NCI-H1436 treated with DMSO at 0.1 percent for 48 hours (cell line): ENCODE measurements around the gene ADO.

ENCODE experiments used
- DNase-seq: peaks from one replicate; lab custom pipeline; 2025; lab: John Stamatoyannopoulos, UW

Gene ADO

GRCh38 chr10:62818426-62819011, 14.0 kb downstream of the ADO start:
- DNase-seq = no peak

GRCh38 chr10:62819141-62819920, 14.8 kb downstream of the ADO start:
- DNase-seq = no peak

DNA sequence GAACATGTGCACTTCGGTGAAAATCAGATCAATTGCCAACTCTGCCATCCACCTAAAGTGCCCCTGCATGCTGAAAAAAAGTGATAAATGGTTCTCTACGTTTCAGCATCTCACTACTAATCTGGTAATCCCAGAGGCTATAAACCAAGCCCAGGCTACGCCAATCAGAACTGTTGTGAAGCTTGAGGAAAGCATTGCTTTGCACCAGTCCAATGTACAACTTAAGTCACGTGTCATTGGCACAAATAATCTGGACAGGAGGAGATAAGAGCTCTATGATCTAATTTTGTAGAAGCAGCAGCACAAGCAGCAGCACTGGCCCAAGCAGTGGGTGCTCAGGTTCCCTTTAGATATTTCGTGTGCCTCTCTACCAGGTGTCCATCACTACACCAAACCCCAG, 16.1 kb downstream of the ADO start:
- DNase-seq = no peak

- DNase-seq = no peak
Measured at GRCh38 chr10:62826273-62826672, 21.8 kb downstream of the ADO start.

- no peak for DNase-seq
Measured at GRCh38 chr10:62829622-62830021, 25.1 kb downstream of the ADO start.

- no peak for DNase-seq
Measured at GRCh38 chr10:62830679-62831078, 26.2 kb downstream of the ADO start.

DNA sequence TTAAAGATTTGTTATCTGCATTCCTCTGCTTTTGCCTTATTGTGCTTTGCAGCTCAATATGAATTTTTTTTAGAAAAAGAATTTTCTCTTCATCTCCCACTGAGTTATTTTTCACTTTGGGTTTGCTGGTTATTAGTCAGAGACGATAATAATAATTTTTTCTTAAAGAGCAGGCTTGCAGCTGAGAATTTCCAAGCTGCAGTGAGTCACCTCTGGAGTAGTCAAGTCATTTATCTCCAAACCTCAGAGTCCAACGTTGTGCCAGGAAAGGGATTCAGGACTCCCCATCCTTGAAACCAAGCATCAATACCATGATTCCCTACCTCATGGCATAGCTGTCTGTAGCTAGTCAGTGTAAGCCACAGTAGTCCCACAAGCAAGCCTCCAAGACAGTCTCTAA, 26.8 kb downstream of the ADO start:
- no peak for DNase-seq

DNA sequence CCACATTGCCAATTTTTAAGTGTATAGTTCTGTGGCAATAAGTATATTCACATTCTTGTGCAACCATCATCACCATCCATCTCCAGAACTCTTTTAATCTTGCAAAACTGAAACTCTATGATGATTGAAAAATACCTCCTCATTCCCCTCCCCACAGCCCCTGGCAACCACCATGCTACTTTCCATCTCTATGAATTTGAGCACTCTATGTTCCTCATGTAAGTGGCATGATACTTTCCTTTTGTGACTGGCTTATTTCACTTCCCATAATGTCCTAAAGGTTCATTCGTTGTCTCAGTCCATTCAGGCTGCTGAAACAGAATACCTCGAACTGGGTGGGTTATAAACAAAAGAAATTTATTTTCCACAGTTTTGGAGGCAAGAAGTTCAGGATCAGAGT, 35.1 kb downstream of the ADO start:
- DNase-seq = no peak

DNA sequence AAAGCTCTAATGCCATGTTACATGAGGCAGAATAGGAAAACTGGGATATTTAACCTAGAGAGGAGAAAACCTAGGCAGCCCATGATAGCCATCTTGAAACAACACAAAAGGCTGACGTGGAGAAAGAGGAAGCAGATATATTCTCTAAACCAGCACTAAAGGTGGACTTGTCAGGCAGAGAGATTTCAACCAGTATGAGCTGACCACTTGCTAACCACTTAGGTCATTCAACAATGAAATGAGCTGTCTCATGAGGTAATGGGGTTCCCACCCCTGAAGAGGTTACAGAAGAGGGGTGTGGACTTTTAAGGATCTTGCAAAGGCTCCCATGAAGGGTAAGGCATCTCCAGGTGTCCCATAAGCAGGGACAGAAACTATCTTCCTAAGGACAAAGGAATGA, 38.5 kb downstream of the ADO start:
- DNase-seq = no peak

DNA sequence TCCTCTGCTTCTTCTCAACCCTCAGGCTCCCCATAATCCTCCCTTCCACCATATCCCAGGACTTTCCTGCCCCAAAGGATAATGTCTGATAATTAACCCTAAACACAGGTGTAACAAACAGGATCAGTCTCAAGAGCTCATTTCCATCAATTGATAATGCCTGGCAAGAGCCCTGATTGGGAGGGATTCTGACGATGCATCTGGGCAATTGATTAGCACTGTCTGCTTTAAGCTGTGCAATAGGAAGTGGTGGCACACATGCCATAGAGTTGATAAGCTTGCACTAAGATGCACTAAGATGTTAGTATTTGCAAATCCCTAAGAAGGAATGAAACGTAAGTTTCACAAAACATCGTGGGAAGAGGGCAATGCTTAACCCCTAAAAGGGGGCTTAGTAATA, 39.1 kb downstream of the ADO start:
- no peak for DNase-seq

- no peak for DNase-seq
Measured at GRCh38 chr10:62844280-62845011, 39.9 kb downstream of the ADO start.

- DNase-seq = no peak
Measured at GRCh38 chr10:62847433-62847832, 42.9 kb downstream of the ADO start.

DNA sequence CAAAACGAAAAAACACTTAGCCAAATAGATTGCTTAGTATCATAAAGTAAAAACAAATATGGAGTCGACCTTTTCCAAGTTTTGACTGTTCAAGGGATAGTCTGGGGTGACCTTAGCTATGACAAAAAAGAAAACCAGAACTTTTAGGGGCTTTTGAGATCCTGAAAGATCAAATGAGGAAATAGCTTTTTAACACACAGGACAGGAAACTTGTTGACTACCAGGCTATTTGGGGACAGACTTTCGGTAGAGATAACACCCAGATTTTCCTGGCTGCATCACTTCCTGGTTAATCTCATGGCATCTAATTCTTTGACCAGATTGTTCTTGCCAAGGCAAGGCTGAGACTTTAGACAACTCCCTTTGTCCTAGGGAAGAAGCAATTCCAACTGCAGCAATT, 46.1 kb downstream of the ADO start:
- no peak for DNase-seq

DNA sequence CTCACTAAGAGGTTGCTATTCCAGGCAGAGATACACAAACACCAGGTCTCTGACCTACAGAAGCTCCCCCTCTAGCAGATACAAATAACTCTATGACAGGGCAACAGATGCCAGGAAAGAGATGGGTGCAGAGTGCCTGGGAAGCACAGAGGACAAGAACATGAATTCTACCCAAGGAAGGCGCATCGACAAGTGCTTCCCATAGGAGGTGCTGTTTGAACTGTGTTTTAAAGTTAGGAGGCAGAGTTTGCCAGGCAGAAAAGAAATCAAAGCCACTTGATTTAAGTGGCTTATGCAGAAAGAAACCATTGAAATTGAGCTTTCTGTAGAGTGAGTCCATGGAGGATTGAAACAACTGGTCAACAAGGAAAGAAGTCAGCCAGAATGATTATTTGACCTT, 46.9 kb downstream of the ADO start:
- no peak for DNase-seq

- no peak for DNase-seq
Measured at GRCh38 chr10:62852961-62853702, 48.6 kb downstream of the ADO start.

- no peak for DNase-seq
Measured at GRCh38 chr10:62853710-62854109, 49.2 kb downstream of the ADO start.

GRCh38 chr10:62856021-62856420, 51.5 kb downstream of the ADO start:
- no peak for DNase-seq
